Adrenal gland (tissue), 12 donors: Measurements from ENCODE around the gene GJC2. TPM values are rescaled to one million over a fixed set of nuclear protein-coding genes. Genes with fewer than 3 reads are reported as not detected.
A peak's percentile ranks its signal among the peaks of the same experiment; 100 is the strongest.

Experiments used
- DNase-seq, 7 donors: peaks; one replicate each; pipeline ENCODE4 v3.0.0-alpha.2; 2019 to 2020
- H3K27ac ChIP-seq, 5 donors: fragments of 200-600 bp; sonication (generic) in 4 of 5; 1 replicate in 3 of 5; 2 replicates in 2 of 5; pipeline versions ENCODE4 v1.5.1 to v1.8.0; 2016 to 2020; ENCODE audit warnings: mild to moderate bottlenecking in 1 of 5
- H3K27me3 ChIP-seq: fragments of 200-600 bp; 2 replicates; pipeline ENCODE4 v1.8.0; 2021
- H3K36me3 ChIP-seq, 2 donors: fragments of 200-600 bp; replicated peaks in 1 of 2; 1 replicate in 1 of 2; 2 replicates in 1 of 2; pipeline versions ENCODE4 v1.5.1 to v1.8.0; 2018 to 2022
- H3K4me1 ChIP-seq, 2 donors: fragments of 200-600 bp; replicated peaks in 1 of 2; 1 replicate in 1 of 2; 2 replicates in 1 of 2; pipeline versions ENCODE4 v1.5.1 to v1.8.0; 2018 to 2021
- H3K4me3 ChIP-seq, 4 donors: fragments of 200-600 bp; sonication (generic) in 3 of 4; one replicate each; pipeline ENCODE4 v1.5.1; 2016 to 2018
- H3K9me3 ChIP-seq, 3 donors: fragments of 200-600 bp; sonication (generic) in 1 of 3; replicated peaks in 1 of 3; 1 replicate in 2 of 3; 2 replicates in 1 of 3; pipeline versions ENCODE4 v1.5.1 to v1.8.0; 2016 to 2021
- CTCF ChIP-seq, 6 experiments: fragments of 450-650 bp in 4 of 6; fragments of 200-600 bp in 2 of 6; sonication (generic) in 1 of 6; IDR thresholded peaks; 1 replicate in 5 of 6; 2 replicates in 1 of 6; pipeline versions ENCODE4 v1.5.1 to v1.8.0; 2016 to 2021; ENCODE audit warnings: antibody characterized with exemption in 6 of 6, mild to moderate bottlenecking in 2 of 6, moderate library complexity in 1 of 6
- POLR2A ChIP-seq, 2 donors: fragments of 450-650 bp; IDR thresholded peaks; one replicate each; pipeline ENCODE4 v1.6.1; 2017; ENCODE audit warnings: antibody characterized with exemption in 2 of 2, mild to moderate bottlenecking in 2 of 2, moderate library complexity in 1 of 2
- WGBS, 4 donors: extraction: QIAGEN DNeasy Blood & Tissue Kit in 2 of 4; methylation state at CpG; one replicate each; pipeline versions ENCODE4 v1.1.5 to v1.1.7; 2013 to 2017; 5-methylcytosine and 5-hydroxymethylcytosine counted together
- intact Hi-C, 2 donors: fragments of 100-400 bp; cut with DNase I; formaldehyde crosslinking; loops; one replicate each; pipeline versions ENCODE4 v1.14.1 to v1.15.0; 2022 to 2023
- polyA plus RNA-seq, 3 donors: library from polyadenylated mRNA; stranded (reverse); fragments of 200-250 nt in 2 of 3; fragments of 350-450 nt in 1 of 3; fragmentation: Illumina TruSeq in 1 of 3; extraction: RNeasy Lipid Tissue Mini Kit (QIAGEN cat#74804) in 1 of 3; gene quantifications; one replicate each; pipeline ENCODE4 v1.2.3, GENCODE V29; 2013 to 2014
- total RNA-seq, 9 donors: library from RNA; depleted of rRNA in 4 of 9; stranded (reverse); fragments of >200 nt in 4 of 9; fragments of 120-200 nt in 1 of 9; fragmentation: NEBNext Ultra II Directional in 1 of 9; extraction: Animal tissue kit (Norgen Biotek cat#: 25700) in 1 of 9; gene quantifications; one replicate each; pipeline versions ENCODE4 v1.1.0 to v1.2.4, GENCODE V29; 2013 to 2023
- donor health status: healthy with polysubstance abuse.
- donor health status: Bipolar disorder and iron deficiency.
- donor health status: DM: yes; HTN: yes; CAD: no.
- donor health status: DM: no; HTN: no; CAD: no.
- donor health status: DM: no; HTN: no; CAD: no.
- donor health status: DM: yes; HTN: yes; CAD: no.

GJC2 gene
- total and polyA plus RNA-seq, 12 donors, result 0.05 to 4.1 (median 1.3) TPM

DNA sequence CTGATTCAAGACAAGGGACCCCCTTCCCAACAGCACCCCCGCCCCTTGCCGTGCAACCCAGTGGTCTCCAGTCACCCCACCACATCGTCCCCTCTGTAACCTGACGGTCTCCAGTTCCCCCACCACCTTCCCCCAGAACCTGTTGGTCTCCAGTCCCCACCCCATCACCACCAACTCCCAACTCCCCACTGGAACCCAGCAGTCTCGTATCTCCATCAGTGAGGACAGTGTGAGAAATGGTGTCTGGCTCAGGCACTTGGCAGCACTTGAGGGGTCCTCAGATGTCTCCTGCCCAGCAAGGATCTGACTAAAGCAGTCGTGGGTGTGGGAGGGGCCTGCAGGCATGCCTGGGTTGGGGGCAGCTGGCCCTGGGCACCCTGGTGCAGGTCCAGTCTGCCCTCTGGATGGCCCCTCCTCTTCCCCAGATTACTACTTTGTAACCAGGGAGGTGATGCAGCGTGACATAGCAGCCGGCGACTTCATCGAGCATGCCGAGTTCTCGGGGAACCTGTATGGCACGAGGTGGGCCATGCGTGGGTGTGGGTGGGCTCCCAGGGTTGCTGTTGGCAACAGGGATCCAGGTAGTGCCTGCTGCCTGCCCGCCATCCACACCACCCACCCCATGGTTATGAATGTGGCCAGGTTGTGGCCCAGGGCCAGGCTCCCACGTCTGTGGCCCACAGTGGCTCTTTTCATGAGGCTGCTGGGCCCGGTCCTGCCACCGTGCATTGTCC is 3.1 kb upstream of the GJC2 start:
- intact Hi-C loops, result no loop called here
- H3K27me3 ChIP-seq, result no peaks in the 10 kb centered on the region
- peaks cover 8 to 48% of the 10 kb centered on the region in 2 donors for H3K4me1 ChIP-seq
- TF ChIP-seq POLR2A (IDR thresholded peaks at IDR 0.05) (no peak), CTCF (IDR thresholded peaks at IDR 0.05) (no peak)
- H3K4me3 ChIP-seq, result no peak overlapping the region
- DNase-seq, result peak in 4 of 7 donors; percentile 9 to 50 (median 20)
- 90 to 94% (median 91%) methylated on average over 5 to 18 of the region's 18 CpGs for WGBS, 4 donors
- H3K9me3 ChIP-seq, result no peaks in the 10 kb centered on the region
- H3K27ac ChIP-seq, result no peak overlapping the region
- peaks cover 0 to 30% of the 10 kb centered on the region in 2 donors for H3K36me3 ChIP-seq

- TF ChIP-seq POLR2A (IDR thresholded peaks at IDR 0.05) (no peak), CTCF (IDR thresholded peaks at IDR 0.05) (no peak)
- Histone ChIP-seq H3K4me1 (peaks cover 6 to 42% of the 10 kb centered on the region in 2 donors), H3K36me3 (peaks cover 0 to 27% of the 10 kb centered on the region in 2 donors), H3K9me3 (no peaks in the 10 kb centered on the region), H3K27me3 (no peaks in the 10 kb centered on the region), H3K4me3 (no peak overlapping the region), H3K27ac (no peak overlapping the region)
- 89 to 94% (median 92%) methylated on average over 3 to 20 of the region's 20 CpGs for WGBS, 4 donors
- DNase-seq, result peak in 4 of 7 donors; percentile 15 to 39 (median 18)
- intact Hi-C loops, result no loop called here
Observed at GRCh38 chr1:228147151-228147693, 2.5 kb upstream of the GJC2 start.

DNA sequence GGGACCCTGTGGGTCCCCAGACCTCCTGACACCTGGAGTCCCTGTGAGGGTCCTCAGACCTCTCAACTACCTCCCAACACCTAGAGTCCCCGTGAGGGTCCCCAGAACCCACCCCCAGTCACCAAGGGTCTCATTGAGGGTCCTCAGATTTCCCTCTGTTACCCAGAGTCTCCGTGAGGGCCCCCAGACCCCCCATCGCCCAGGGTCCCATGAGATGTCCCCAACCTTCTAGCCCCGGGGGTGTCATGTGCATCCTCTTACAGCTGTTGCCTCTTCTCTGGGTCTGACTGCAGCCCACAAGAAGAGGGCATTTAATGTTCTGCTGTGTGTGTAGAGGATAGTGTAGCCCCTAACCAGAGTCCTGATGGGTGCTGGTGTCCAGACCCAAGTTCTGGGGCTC is 2.0 kb upstream of the GJC2 start:
- 80 to 100% (median 91%) methylated on average over 1 to 4 of the region's 4 CpGs for WGBS, 4 donors
- intact Hi-C loops, result no loop called here
- peaks cover 6 to 36% of the 10 kb centered on the region in 2 donors for H3K4me1 ChIP-seq

More for the DNA sequence above, 2.0 kb upstream of the GJC2 start:
- peak in 2 of 7 donors; percentile 9 to 21 for DNase-seq
- Histone ChIP-seq H3K27me3 (no peaks in the 10 kb centered on the region), H3K36me3 (peaks cover 0 to 25% of the 10 kb centered on the region in 2 donors), H3K9me3 (no peaks in the 10 kb centered on the region), H3K4me3 (no peak overlapping the region), H3K27ac (peak overlapping the region in 1 of 5 donors; percentile 90)
- TF ChIP-seq CTCF (IDR thresholded peaks at IDR 0.05), result no peak
- no peak for TF ChIP-seq POLR2A (IDR thresholded peaks at IDR 0.05)
